Peyer's patch (tissue), 4 donors: ENCODE data around the gene PGBD2.

Experiments used
- POLR2A ChIP-seq, 2 donors: fragments of 450-650 bp; IDR thresholded peaks; one replicate each; pipeline ENCODE4 v1.5.1; 2017; ENCODE audit warnings: antibody characterized with exemption in 2 of 2, mild to moderate bottlenecking in 2 of 2, moderate library complexity in 2 of 2
- TF ChIP-seq, protein P1 (sequence below), 6 experiments: fragments of 450-650 bp in 4 of 6; fragments of 200-600 bp in 2 of 6; sonication (generic) in 1 of 6; IDR thresholded peaks; one replicate each; pipeline ENCODE4 v1.5.1; 2017 to 2019; ENCODE audit warnings: antibody characterized with exemption in 6 of 6, mild to moderate bottlenecking in 3 of 6, moderate library complexity in 1 of 6

DNA sequence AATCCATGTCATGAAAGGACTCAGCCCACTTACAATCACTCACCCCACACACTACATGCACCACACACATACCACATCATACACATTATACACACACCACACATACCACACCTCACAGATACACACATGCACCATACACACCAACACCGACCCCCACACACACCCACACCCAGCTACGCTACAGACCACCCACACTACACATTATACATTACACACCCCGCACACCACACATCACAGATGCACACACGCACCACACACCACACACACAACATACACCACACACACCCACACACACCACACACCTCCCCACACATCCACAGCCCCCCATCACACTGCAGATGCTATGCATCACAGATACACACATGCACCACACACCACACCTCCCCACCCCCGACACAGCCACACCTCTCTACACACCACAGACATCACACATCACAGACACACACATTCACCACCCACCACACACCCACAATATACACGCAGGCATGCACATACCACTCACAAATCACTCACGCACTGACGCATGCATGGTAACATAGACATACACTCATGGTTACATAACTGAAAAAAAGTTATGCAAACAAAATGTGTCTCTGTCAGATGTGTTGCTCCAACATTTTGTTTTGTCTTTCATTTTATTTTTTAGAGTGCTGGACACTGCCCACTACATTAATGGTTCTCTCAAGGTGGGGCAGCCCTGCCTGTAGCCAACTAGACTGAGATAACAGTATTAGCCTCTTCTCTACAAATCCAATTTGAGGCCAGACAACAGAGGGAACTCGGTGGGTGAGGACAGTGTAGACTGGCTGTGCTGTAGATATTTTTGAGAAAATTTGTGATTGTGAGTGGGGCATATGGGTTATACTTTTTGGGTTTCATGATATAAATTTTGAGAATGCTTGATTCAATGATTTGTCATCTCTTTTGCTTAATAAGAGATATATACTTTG is 15.2 kb upstream of the PGBD2 start:
- TF ChIP-seq, protein P1, sequence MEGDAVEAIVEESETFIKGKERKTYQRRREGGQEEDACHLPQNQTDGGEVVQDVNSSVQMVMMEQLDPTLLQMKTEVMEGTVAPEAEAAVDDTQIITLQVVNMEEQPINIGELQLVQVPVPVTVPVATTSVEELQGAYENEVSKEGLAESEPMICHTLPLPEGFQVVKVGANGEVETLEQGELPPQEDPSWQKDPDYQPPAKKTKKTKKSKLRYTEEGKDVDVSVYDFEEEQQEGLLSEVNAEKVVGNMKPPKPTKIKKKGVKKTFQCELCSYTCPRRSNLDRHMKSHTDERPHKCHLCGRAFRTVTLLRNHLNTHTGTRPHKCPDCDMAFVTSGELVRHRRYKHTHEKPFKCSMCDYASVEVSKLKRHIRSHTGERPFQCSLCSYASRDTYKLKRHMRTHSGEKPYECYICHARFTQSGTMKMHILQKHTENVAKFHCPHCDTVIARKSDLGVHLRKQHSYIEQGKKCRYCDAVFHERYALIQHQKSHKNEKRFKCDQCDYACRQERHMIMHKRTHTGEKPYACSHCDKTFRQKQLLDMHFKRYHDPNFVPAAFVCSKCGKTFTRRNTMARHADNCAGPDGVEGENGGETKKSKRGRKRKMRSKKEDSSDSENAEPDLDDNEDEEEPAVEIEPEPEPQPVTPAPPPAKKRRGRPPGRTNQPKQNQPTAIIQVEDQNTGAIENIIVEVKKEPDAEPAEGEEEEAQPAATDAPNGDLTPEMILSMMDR (IDR thresholded peaks at IDR 0.05), result no peak
- no peak for TF ChIP-seq POLR2A (IDR thresholded peaks at IDR 0.05)
